GM12864 (cell line): ENCODE measurements around the gene C1orf21.
A peak's percentile ranks its signal among the peaks of the same experiment; 100 is the strongest.

Experiments used
- DNase-seq: peaks from one replicate; pipeline ENCODE4 v3.0.0-alpha.2; 2011; ENCODE audit warnings: low read depth
- H3K4me3 ChIP-seq: 2 replicates; pipeline ENCODE4 v1.5.1; 2011; ENCODE audit warnings: mild to moderate bottlenecking, low read depth, low read length, control low read depth
- CTCF ChIP-seq: IDR thresholded peaks from 2 replicates; pipeline ENCODE4 v1.5.1; 2011; ENCODE audit warnings: low read depth, mild to moderate bottlenecking, moderate library complexity, low read length, control low read depth, inconsistent platforms; ENCODE audit errors: missing control alignments

Gene C1orf21

GRCh38 chr1:184646824-184647223 is 260.0 kb downstream of the C1orf21 start:
- no peak overlapping the region for H3K4me3 ChIP-seq
- no peak for TF ChIP-seq CTCF
- no peak for DNase-seq

DNA sequence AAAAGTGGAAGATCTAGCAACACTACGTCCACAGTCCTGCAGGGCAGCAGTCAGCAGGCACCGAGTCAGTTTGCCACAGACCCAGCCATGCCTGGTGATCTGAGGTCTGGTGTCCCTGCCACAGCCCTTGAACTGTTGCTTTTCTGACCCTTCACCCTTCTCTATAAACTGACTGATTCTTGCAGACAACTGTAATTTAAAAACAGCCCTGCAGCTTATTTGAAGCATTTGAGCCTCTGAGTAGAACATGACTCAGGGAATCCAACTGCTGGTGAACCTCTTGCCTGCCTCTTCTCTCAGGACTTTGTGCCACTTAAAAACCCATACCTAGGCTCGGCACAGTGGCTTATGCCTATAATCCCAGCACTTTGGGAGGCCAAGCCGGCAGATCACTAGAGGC is 260.6 kb downstream of the C1orf21 start:
- H3K4me3 ChIP-seq = no peak overlapping the region
- no peak for DNase-seq
- no peak for TF ChIP-seq CTCF

DNA sequence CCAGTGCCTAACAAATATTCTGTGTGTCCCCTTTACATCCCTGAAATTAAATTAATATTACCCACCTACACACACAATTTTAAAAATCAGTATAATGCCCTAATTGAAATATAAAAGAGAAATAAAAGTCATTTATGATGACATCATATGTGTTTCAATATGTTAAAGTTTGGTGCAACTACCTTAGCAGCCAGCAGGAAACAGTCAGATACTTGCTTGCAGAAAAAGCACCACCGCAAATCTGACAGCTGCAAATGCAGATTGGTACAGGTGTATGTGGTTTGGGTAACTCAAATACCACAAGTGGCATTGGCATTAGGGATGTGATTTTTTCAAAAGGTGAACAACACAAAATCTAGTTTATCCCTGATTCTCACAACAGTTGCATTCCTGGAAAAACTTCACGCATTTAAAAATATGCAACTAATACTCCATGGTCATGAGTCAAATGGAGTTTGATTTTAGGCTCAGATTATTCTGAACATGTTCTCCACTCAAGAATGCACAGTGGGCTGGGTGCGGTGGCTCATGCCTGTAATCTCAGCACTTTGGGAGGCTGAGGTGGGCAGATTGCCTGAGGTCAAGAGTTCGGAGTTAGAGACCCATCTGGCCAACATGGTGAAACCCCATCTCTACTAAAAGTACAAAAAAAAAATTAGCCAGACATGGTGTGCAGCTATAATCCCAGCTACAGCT is 261.5 kb downstream of the C1orf21 start:
- TF ChIP-seq CTCF = peak; percentile 10
- DNase-seq = peak; percentile 51
- no peak overlapping the region for H3K4me3 ChIP-seq

GRCh38 chr1:184648856-184649201 is 262.0 kb downstream of the C1orf21 start:
- peak overlapping the region; percentile 15; the same call in 1 of the 2 replicates for H3K4me3 ChIP-seq
- TF ChIP-seq CTCF = no peak
- DNase-seq = no peak

- H3K4me3 ChIP-seq = peak overlapping the region; percentile 15; the same call in 1 of the 2 replicates
- peak; percentile 7 for TF ChIP-seq CTCF
- peak; percentile 87 for DNase-seq
These were observed 262.6 kb downstream of the C1orf21 start for GRCh38 chr1:184649451-184649888.

DNA sequence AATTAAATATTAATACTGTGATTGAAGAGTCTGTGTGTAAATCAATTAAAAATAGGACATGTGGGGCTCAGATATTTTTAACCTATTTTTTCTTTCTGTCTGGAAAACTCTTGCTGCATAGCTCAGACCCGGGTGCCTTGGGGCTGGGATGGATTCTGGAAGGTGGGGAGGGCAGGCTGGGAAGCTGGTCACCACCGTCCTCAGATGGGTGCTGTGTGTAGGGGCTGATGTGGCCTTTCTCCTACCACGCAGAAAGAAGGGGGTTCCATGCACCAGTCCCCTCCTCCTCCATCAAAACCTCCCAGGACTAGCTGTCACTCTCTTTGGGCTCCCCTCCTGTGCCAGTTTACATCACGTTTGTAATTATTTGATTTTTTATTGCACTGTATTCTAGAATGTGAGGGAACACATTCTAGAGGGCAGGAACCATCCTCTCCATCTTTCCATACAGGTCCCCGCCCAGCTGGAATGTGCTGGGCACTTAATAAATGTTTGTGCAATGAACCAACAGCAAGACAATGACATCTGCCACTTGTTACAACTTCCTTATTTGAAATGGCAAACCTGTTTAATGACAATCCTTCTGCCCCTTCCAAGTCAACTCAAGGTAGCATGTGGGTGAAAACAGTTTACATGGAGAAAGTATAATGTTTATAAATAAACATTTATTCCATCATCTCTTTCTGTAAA is 263.5 kb downstream of the C1orf21 start:
- no peak for DNase-seq
- TF ChIP-seq CTCF = no peak

More for the DNA sequence above, 263.5 kb downstream of the C1orf21 start:
- no peak overlapping the region for H3K4me3 ChIP-seq
